ENCODE data around the gene NANS.

- no peak for TF ChIP-seq EZH2 (IDR thresholded peaks at IDR 0.05; ENCODE audit: borderline replicate concordance, low read length)
- no peak for TF ChIP-seq CTCF (conservative IDR thresholded peaks at IDR 0.05 in 1 of 2, IDR thresholded peaks at IDR 0.05 in 1 of 2; ENCODE audit: extremely low read depth in 1 of 2, insufficient read depth in 1 of 2, low read depth in 1 of 2, low read length in 2 of 2)
Measured at GRCh38 chr9:98101868-98102273, 45.3 kb downstream of the NANS start.

Data from mammary epithelial cell (primary cell).